ENCODE measurements around the gene SMIM5.

GRCh38 chr17:75589919-75590303 is 43.3 kb upstream of the SMIM5 start:
- TF ChIP-seq CTCF (IDR thresholded peaks at IDR 0.05): no peak
- no peak for TF ChIP-seq ZFX (IDR thresholded peaks at IDR 0.05; ENCODE audit: borderline replicate concordance)

All from 22Rv1 (cell line).